ENCODE data around the gene NRG4.

DNA sequence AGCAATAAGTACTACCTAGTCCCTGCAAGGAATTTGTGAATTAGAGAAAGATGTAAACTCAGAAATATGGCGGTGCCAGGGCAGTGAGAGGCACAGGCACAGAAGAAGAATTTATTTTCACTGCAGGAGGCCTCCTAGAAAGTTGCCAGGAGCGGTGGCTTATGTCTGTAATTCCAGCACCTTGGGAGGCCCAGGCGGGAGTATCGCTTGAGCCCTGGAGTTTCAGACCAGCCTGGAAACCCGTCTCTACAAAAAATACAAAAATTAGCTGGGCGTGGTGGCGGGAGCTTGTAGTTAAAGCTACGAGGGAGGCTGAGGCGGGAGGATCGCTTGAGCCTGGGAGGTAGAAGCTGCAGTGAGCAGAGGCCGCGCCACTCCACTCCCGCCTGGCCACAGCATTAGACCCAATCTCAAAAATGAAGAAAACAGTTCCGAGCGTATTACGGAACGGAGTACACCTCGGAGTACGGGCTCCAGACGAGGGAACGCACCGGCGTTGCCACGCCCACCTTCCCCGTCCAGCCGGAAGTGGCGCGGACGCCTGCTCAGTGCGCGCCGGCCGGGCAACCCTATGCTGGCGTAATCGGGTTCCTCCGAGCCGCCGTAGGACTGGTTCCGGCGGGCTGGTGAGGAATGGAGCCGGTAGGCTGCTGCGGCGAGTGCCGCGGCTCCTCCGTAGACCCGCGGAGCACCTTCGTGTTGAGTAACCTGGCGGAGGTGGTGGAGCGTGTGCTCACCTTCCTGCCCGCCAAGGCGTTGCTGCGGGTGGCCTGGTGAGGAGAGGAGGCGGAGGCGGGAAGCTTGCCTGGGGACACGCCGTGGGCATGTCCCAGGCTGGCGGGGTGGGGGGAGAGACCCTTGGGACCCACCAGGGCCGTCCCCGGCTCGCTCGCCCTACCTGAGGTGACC, 108.6 kb downstream of the NRG4 start, which contains the start of gene FBXO22:
- TF ChIP-seq, protein P1, sequence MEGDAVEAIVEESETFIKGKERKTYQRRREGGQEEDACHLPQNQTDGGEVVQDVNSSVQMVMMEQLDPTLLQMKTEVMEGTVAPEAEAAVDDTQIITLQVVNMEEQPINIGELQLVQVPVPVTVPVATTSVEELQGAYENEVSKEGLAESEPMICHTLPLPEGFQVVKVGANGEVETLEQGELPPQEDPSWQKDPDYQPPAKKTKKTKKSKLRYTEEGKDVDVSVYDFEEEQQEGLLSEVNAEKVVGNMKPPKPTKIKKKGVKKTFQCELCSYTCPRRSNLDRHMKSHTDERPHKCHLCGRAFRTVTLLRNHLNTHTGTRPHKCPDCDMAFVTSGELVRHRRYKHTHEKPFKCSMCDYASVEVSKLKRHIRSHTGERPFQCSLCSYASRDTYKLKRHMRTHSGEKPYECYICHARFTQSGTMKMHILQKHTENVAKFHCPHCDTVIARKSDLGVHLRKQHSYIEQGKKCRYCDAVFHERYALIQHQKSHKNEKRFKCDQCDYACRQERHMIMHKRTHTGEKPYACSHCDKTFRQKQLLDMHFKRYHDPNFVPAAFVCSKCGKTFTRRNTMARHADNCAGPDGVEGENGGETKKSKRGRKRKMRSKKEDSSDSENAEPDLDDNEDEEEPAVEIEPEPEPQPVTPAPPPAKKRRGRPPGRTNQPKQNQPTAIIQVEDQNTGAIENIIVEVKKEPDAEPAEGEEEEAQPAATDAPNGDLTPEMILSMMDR (IDR thresholded peaks at IDR 0.05; ENCODE audit: low read length): no peak
- TF ChIP-seq EZH2 (IDR thresholded peaks at IDR 0.05; ENCODE audit: borderline replicate concordance, low read length): no peak

Measured in OCI-LY1 (cell line).